Stimulated activated CD4-positive, alpha-beta T cell treated with anti-CD3 and anti-CD28 coated beads, TNF-alpha, amount 100 ng/mL, for 1 hour (primary cell): ENCODE results near the gene ANKMY1.

Experiments
- DNase-seq, 3 donors: peaks; one replicate each; pipeline ENCODE4 v3.0.0-alpha.2; 2020; ENCODE audit warnings: low read depth in 3 of 3, low spot score in 1 of 3

ANKMY1 gene

DNA sequence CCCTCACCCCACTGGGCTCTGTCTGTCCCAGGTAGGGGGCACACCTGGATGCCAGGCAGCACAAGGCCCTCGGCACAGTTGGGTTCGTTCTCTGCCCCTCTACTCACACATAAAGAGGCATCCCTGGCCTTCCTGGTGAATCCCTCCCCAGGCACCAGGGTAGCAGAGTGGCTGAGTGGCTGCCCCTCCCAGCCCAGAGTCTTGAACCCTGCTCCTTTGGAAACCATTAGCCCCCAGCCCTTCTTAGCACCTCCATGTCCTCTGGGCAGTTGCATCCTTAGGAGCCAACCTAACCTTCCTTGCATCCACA is 120.3 kb downstream of the ANKMY1 start:
- DNase-seq = no peak

DNA sequence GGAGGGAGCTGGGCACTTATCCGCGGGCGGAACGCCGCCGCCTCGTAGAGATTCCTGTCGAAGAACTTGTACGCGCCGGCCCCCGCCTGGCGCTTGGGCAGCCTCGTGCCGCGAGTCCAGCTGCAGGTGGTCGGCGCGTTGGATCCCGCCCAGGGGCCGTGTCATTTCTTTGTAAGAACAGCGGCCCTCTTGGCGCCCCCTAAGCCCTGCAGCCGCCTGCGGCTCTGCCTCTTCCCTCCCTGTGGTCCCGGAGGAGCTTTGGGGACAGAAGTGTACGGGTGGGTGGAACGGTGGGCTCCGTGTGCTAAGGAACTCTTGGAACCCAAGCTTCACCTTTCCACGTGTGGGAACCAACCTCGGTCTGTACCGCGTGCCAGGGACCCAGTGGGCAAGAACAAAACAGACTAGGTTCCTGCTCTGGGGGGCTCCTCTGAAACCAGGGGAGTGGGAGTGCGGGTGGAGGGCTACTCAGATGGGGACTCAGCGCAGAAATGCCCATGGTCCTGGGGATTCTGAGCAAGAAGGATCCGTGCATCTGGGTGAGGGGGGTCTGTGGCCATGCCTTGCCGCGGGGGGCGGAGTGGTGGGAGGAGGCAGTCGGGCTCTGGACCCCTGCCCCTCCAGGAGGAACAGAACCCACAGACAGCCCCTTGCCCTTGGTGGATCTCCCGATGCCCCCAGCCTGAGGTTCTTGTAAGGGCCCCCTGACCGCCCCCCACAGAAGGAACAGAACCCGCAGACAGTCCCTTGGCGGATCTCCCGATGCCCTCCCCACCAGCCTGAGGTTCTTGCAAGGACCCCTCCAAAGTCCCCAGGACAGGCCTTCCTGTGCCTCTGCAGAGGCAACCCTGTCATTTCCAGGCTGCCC is 120.9 kb downstream of the ANKMY1 start:
- DNase-seq = no peak

DNA sequence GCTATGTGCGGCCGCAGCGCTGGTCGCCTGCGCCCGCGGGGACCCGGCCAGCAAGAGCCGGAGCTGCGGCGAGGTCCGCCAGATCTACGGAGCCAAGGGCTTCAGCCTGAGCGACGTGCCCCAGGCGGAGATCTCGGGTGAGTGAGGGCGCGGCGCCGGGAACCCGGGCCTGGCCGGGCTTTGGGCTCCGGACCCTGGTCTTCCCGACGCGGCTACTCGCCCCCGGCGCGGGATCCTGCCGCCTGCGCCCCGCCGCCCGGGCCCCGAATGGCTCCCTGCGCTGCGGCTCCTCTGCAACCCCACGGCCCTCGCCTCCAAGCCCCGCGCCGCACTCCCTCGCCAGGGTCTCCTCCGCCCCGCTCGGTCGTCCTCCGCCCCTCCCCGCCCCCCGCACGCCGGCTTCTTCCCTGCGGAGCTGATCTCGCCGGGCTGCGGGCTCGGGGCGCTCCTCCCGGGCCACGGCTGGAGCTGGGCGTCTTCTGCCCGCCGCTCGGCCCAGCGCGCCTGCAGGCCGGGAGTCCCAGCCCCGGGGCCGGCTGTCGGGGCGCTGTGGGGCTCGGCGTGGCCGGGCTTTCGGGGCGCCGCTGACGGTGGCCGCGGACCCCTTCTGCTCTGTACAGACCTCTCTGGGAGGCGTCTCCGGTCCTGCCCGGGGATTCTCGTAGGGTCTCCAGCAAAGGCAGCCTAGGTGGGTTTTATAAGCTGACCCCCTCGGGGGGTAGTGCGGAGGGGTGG is 121.7 kb downstream of the ANKMY1 start:
- no peak for DNase-seq

DNA sequence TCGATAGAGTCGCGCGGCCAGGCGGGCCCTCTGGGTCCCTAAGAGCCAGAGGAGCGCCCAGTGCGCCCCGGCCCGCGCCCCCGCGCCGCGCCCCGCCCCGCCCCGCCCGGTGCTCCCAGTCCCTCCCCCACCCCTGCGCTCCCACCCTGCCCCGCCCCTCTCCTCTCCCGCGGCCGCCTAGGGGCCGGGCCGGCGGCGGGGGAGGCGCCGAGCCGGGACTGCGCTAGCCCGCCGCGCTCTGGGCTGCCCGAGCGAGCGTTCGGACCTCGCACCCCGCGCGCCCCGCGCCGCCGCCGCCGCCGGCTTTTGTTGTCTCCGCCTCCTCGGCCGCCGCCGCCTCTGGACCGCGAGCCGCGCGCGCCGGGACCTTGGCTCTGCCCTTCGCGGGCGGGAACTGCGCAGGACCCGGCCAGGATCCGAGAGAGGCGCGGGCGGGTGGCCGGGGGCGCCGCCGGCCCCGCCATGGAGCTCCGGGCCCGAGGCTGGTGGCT is 122.3 kb downstream of the ANKMY1 start, which contains the start of gene GPC1:
Gene GPC1, plus strand, starts transcription at position 207 of the 491 bp plus-strand sequence. Its CDS starts 256 bp downstream, at position 463.
- peak in 1 of 3 donors; percentile 24 for DNase-seq

DNA sequence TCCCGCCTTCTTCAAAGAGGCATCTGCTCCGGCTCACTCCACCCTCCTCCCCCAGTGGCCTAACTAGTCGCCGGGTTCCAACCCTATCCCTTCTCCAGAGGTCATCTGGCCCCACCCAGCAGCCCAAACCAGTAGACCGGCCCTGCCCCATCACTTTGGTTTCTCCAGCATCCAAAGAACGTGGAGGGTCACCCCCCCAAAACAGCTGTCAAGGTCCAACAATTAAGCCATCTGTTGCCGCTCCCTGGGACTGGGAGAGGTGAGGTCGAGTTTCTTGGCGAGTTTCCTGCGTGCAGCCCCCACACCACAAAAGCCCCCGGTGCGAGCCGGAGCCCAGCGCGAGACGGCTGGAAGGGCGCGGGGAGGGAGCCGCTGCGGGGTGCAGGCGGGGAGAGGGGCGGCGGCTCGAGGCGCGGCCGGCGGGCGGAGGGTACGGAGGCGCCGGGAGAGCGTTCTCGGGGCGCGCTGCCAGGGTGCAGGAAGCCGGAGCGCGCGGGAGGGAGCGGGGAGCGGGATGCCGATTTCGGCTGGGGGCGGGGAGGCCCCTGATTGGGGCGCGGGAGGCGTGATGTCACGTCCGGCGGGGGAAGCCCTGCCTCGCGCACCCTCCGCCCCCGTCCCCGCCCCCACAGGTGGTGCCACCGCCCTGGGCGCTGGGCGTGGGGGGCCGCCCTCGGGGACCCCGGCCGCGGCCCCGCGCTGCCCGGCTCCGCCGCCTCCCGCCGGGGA is 122.9 kb downstream of the ANKMY1 start:
- peak; percentile 70 to 76 (median 75) for DNase-seq

DNA sequence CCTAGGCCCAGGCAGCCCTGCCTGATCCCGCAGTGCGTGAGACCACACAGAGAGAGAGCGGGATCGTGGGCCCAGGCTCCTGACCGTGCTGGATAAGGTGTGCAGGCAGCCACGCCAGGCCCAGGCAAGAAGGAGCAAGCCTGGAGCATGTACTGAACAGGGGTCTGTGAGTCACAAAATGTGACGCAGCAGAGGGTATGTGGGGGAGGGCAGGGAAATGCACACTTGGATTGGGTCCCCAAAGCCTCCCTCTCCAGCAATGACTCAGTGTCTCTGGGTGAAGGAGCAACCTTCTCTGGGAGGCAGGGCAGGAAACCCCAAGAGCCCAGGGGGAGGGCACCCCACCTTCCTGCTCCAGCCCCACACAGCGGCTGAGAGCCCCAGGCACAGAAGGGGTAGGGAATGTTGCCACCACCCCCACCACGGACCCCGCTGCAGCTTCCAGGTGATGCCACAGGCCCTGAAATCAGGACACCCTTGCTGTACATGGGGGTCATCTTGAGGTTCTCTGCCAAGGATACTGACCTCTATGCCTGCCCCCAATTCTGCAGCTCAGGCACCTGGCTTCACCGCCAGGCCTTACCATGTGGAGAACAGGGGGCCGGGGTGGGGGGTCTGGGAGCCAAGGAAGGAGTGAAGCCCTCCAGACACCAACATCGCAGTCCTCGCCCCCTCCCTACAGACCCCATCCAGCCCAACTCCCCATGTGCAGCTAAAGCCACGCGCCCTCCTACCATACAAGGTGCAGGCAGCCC is 123.6 kb downstream of the ANKMY1 start:
- no peak for DNase-seq

DNA sequence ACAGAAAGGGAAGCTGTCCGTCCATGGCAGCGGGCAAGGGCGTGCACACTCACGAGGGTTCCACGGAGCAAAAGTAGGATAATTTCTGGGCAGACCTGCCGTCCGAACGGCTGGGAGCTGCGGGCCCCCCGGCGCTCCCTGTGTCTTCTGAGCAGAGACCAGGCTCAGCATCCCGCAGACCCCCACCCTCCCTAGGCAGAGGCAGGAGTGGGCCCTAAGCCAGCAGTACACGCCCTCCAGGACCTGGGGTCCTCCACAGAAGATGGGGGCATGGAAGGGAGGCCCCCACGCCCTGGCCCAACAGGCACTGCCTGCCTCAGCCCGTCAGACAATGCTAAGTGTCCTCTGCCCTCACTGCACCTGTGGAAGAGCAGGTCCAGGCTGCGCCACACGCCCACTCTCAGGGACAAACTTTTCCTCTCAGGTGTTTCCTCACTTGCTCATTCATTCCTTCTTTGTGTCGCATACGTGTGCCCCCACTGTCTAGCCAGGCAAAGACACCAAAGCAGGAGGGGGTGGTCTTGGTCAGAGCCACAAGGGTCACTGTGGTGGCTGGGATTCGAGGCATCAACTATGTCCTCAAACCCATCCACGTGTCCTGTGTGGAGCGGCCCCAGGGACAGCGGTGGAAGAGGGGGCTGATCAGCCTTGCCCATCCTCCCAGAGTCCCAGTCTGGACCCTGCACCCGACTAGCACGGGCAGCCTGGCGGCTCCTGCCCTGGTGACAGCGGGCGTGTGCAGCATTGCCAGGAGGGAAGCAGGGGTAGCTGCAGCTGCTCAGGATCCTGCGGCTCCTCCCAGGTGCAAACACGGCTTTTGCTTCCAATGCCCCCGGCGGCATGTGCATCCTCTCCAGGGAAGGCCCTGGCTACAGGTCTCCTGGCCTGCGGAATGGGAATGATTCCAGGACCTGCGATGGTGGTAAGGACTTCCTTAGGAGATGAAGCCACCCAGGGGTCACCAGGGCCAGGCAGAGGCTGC is 124.7 kb downstream of the ANKMY1 start:
- DNase-seq = no peak

DNA sequence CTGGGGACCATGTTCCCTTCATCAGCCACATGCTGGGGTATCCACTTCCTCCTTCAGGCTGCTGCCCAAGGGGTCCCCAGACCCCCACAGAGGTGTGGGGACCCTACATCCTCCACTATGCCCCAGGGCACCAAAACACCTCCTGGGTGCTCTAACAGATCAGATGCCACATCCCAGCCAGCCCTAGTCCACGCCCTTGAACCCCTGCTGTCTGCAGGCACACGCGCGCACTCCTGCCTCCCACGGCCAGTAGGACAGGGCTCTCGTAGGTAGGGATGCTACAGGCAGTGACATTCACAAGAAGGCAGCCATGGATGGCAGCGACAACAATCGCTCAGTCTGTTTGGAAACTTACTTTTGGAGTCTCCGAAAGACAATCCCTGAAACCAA is 125.4 kb downstream of the ANKMY1 start:
- no peak for DNase-seq

DNA sequence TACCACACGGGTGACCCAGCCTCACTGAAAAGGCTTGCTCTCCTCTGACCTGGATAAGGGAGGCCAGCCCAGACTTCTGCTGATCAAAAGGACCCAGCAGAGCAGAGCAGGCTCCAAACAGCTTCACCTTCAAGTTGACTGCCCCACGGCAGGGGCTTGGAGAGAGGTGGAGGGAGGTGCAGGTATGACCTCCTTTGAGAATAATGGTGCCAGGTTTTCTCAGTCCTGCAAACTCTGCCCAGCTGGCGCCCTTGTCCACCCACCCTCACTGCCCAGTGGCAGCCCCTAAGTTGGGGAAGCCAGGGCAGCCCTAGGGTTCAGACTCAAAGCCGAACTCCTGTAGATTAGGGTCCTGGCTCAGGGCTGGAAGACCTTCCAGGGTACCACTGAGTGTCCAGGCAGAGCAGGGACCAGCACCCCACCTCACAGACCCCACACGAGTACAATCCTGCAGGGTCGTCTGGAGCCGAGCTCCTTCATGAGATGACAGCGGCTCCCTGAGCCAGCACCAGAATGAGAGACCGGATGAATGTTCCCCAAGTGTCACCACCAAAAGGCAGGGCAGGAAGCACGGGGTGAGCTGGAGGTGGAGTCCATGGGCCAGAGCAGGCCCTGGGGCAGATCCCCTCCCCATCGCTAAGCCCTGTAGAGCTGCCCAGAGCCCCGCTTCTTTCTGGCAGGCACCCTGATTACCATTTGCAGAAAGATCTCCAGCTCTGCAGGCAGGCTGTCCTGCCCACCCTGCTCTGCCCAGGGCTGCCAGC is 125.9 kb downstream of the ANKMY1 start:
- DNase-seq = no peak

DNA sequence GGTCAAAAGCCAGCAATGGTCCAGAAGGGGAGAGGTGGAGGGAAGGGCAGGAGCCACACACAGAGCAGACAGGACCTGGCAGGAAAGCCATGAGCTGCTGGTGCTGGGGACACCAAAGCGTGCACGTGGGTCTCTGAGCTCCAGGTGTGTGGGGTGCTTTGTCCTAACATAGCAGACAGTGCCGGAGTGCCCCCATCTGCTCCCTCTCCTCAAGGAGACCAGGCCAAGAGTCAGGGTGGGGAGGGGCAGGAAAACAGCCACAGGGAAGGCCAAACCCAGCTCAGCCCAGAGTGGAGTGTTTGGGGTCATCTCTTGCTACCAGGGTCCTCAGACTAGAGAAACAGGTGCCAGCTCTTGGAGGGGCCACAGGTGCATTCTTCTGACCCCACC is 126.5 kb downstream of the ANKMY1 start:
- no peak for DNase-seq

DNA sequence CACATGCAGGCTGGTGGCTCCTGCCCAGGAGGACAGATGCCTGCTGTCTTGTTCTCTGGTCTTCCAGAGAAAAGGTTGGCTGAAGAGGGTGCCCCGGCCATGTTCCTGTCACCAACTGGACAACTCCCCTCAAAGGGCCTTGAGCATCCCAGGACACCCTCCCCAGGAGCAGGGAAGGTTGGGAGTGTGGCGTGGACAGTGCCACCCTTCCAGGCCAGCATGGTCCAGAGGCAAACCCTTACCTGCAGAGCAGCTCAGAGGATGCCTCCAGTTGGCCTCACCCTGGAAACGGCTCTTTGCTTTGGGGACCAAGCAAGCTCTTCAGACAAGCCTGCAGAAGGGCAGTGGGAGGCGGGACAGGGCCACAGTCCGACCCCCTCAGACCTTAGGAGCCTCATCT is 127.2 kb downstream of the ANKMY1 start:
- no peak for DNase-seq

DNA sequence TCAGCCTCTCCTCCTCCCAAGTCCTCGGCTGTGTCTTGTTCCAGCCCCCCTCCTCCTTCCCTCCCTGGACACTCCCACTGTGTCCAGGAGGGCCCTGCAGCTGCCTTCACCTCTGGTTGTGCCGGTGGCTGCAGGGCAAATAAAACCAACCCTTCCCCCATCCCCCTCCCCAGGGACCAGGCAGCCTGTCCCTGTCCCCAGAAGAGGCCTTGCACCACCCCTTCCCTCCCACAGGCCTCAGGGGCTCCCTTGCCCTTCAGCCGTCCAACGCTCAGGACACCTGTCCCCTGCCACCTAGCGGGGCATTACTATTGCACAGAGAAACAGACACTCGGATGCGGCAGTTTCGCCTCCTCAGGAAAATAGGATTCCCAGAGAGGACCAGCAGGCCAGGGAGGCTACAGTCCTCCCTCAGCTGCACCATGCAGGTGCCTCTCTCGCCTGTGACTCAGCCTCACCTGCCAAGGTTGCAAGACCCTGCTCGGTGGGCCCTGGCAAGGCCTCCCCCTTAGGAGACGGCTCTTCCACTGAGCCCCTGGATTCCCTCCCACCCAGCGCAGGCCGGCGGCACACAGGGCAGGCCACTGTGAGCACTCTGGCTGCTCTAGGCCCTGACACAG is 127.8 kb downstream of the ANKMY1 start:
- DNase-seq = no peak
